Activated T-helper 1 cell treated with Interleukin-2 at 50 U/mL for 16 hours (primary cell): ENCODE results near the gene UAP1L1.

Source experiments
- DNase-seq: peaks from one replicate; pipeline ENCODE4 v3.0.0-alpha.2; 2020; ENCODE audit warnings: low read depth

Gene UAP1L1

GRCh38 chr9:137075275-137075775, 2.0 kb upstream of the UAP1L1 start:
- DNase-seq, result no peak

- DNase-seq, result no peak
Observed at GRCh38 chr9:137076636-137077009, 694 bp upstream of the UAP1L1 start.

- no peak for DNase-seq
Observed at GRCh38 chr9:137077758-137078693, 709 bp downstream of the UAP1L1 start.

- no peak for DNase-seq
Observed at GRCh38 chr9:137078701-137079400, 1.5 kb downstream of the UAP1L1 start.

- no peak for DNase-seq
Observed at GRCh38 chr9:137079401-137079787, 2.1 kb downstream of the UAP1L1 start.

- DNase-seq, result no peak
Observed at GRCh38 chr9:137080260-137081122, 3.2 kb downstream of the UAP1L1 start.

- DNase-seq, result no peak
Observed at GRCh38 chr9:137082222-137082924, 5.1 kb downstream of the UAP1L1 start.

GRCh38 chr9:137082925-137083290, 5.6 kb downstream of the UAP1L1 start:
- DNase-seq, result no peak

GRCh38 chr9:137083394-137084004, 6.2 kb downstream of the UAP1L1 start:
- no peak for DNase-seq

GRCh38 chr9:137084526-137084925, 7.2 kb downstream of the UAP1L1 start:
- DNase-seq, result no peak

- DNase-seq, result peak; percentile 15
Observed at GRCh38 chr9:137085920-137086530, 8.7 kb downstream of the UAP1L1 start.

GRCh38 chr9:137086531-137087408, 9.5 kb downstream of the UAP1L1 start, which contains the start of gene MAN1B1:
TSS of gene MAN1B1 (plus strand) at chr9:137086985. CDS start at chr9:137087000, 15 bp downstream.
- peak; percentile 99 for DNase-seq

GRCh38 chr9:137087409-137087925, 10.2 kb downstream of the UAP1L1 start:
- DNase-seq, result no peak

- DNase-seq, result no peak
Observed at GRCh38 chr9:137088121-137088520, 10.8 kb downstream of the UAP1L1 start.

GRCh38 chr9:137089232-137089947, 12.1 kb downstream of the UAP1L1 start:
- no peak for DNase-seq

- DNase-seq, result peak; percentile 78
Observed at GRCh38 chr9:137095664-137096517, 18.6 kb downstream of the UAP1L1 start.

- DNase-seq, result no peak
Observed at GRCh38 chr9:137096785-137097546, 19.6 kb downstream of the UAP1L1 start.
